Measurements from ENCODE around the gene APOBEC3G.

APOBEC3G gene

GRCh38 chr22:39129081-39129480, 52.0 kb downstream of the APOBEC3G start:
- Histone ChIP-seq H3K27ac (no peak overlapping the region), H3K36me3 (no peaks in the 10 kb centered on the region), H3K4me3 (ENCODE audit: low read depth, low read length) (no peak overlapping the region), H3K27me3 (ENCODE audit: insufficient read depth, low read depth, severe bottlenecking) (no peaks in the 10 kb centered on the region), H3K9me3 (ENCODE audit: severe bottlenecking) (no peaks in the 10 kb centered on the region)
- no peak for TF ChIP-seq CTCF (IDR thresholded peaks at IDR 0.05; ENCODE audit: low read depth, low read length)
- no peak for DNase-seq

GRCh38 chr22:39129746-39130145, 52.7 kb downstream of the APOBEC3G start:
- H3K4me3 ChIP-seq (ENCODE audit: low read depth, low read length): no peak overlapping the region
- no peaks in the 10 kb centered on the region for H3K9me3 ChIP-seq (ENCODE audit: severe bottlenecking)
- H3K36me3 ChIP-seq: no peaks in the 10 kb centered on the region
- no peak for TF ChIP-seq CTCF (IDR thresholded peaks at IDR 0.05; ENCODE audit: low read depth, low read length)
- no peaks in the 10 kb centered on the region for H3K27me3 ChIP-seq (ENCODE audit: insufficient read depth, low read depth, severe bottlenecking)
- no peak overlapping the region for H3K27ac ChIP-seq
- no peak for DNase-seq

- no peaks in the 10 kb centered on the region for H3K36me3 ChIP-seq
- DNase-seq: no peak
- H3K9me3 ChIP-seq (ENCODE audit: severe bottlenecking): no peaks in the 10 kb centered on the region
- TF ChIP-seq CTCF (IDR thresholded peaks at IDR 0.05; ENCODE audit: low read depth, low read length): no peak
- no peak overlapping the region for H3K4me3 ChIP-seq (ENCODE audit: low read depth, low read length)
- no peaks in the 10 kb centered on the region for H3K27me3 ChIP-seq (ENCODE audit: insufficient read depth, low read depth, severe bottlenecking)
- no peak overlapping the region for H3K27ac ChIP-seq
These were observed 53.2 kb downstream of the APOBEC3G start for GRCh38 chr22:39130152-39130704.

GRCh38 chr22:39130892-39131855, 54.1 kb downstream of the APOBEC3G start:
- no peaks in the 10 kb centered on the region for H3K9me3 ChIP-seq (ENCODE audit: severe bottlenecking)
- no peak overlapping the region for H3K27ac ChIP-seq
- H3K4me3 ChIP-seq (ENCODE audit: low read depth, low read length): no peak overlapping the region
- no peaks in the 10 kb centered on the region for H3K36me3 ChIP-seq
- peak; percentile 30 for DNase-seq
- H3K27me3 ChIP-seq (ENCODE audit: insufficient read depth, low read depth, severe bottlenecking): no peaks in the 10 kb centered on the region
- TF ChIP-seq CTCF (IDR thresholded peaks at IDR 0.05; ENCODE audit: low read depth, low read length): no peak

- no peak overlapping the region for H3K4me3 ChIP-seq (ENCODE audit: low read depth, low read length)
- no peak for DNase-seq
- no peak overlapping the region for H3K27ac ChIP-seq
- H3K27me3 ChIP-seq (ENCODE audit: insufficient read depth, low read depth, severe bottlenecking): no peaks in the 10 kb centered on the region
- H3K36me3 ChIP-seq: no peaks in the 10 kb centered on the region
- H3K9me3 ChIP-seq (ENCODE audit: severe bottlenecking): no peaks in the 10 kb centered on the region
- no peak for TF ChIP-seq CTCF (IDR thresholded peaks at IDR 0.05; ENCODE audit: low read depth, low read length)
These were observed 55.2 kb downstream of the APOBEC3G start for GRCh38 chr22:39132281-39132680.

Measured in WERI-Rb-1 (cell line).